Neural cell (in vitro differentiated cells): ENCODE measurements around the gene SASH3. TPM values are rescaled to one million over a fixed set of nuclear protein-coding genes. Genes with fewer than 3 reads are reported as not detected.

Experiments used
- polyA plus RNA-seq: library from polyadenylated mRNA; depleted of rRNA; stranded (reverse); fragments of >200 nt; gene quantifications from 2 replicates; pipeline ENCODE4 v1.2.3, GENCODE V29; 2014
- small RNA-seq, 3 experiments: library from RNA; depleted of rRNA; stranded (forward); fragments of <200 nt; gene quantifications; one replicate each; pipeline ENCODE3, GENCODE V24; 2012

Gene SASH3
- polyA plus RNA-seq, 1 donor from 2014 or later: not detected

Small RNAs within 50 kb of the gene (small RNA-seq; reads per million reads assigned to genes)
- gene RF00017: 0 reads per million in 3 experiments

Other genes starting within 250 kb of the SASH3 start
- 27.9 and 31.2 TPM in 2 replicates for gene OCRL, start 239.7 kb upstream of the SASH3 start, polyA plus RNA-seq
- gene APLN, start 125.0 kb upstream of the SASH3 start, polyA plus RNA-seq: 0.26 and 0.38 TPM in 2 replicates
- gene XPNPEP2, start 41.0 kb upstream of the SASH3 start, polyA plus RNA-seq: not detected in 2 replicates
- 24.9 and 30.4 TPM in 2 replicates for gene ZDHHC9, start 63.9 kb downstream of the SASH3 start, polyA plus RNA-seq
- gene UTP14A, start 126.2 kb downstream of the SASH3 start, polyA plus RNA-seq: 9.3 and 10.5 TPM in 2 replicates
- 1.0 and 1.1 TPM in 2 replicates for gene BCORL1, start 202.7 kb downstream of the SASH3 start, polyA plus RNA-seq